Breast epithelium (tissue), 4 donors: ENCODE results near the gene OR56A4. TPM values are rescaled to one million over a fixed set of nuclear protein-coding genes. Genes with fewer than 3 reads are reported as not detected.

ENCODE experiments used
- DNase-seq, 2 donors: peaks; one replicate each; pipeline ENCODE4 v3.0.0-alpha.2; 2019; ENCODE audit warnings: low spot score in 2 of 2
- H3K27ac ChIP-seq, 2 donors: fragments of 200-600 bp; sonication (generic) in 1 of 2; one replicate each; pipeline ENCODE4 v1.5.1; 2016 to 2019; ENCODE audit warnings: mild to moderate bottlenecking in 1 of 2
- H3K27me3 ChIP-seq, 2 donors: fragments of 200-600 bp; sonication (generic) in 1 of 2; one replicate each; pipeline versions ENCODE4 v1.5.1 to v1.6.0; 2017 to 2019; ENCODE audit warnings: control low read depth in 1 of 2, mild to moderate bottlenecking in 1 of 2
- H3K36me3 ChIP-seq: fragments of 200-600 bp; one replicate; pipeline ENCODE4 v1.5.1; 2019
- H3K4me1 ChIP-seq, 2 donors: fragments of 200-600 bp; sonication (generic); one replicate each; pipeline ENCODE4 v1.5.1; 2016 to 2019; ENCODE audit warnings: control low read depth in 1 of 2
- H3K4me3 ChIP-seq, 3 donors: fragments of 200-600 bp; sonication (generic); 1 replicate in 2 of 3; 2 replicates in 1 of 3; pipeline ENCODE4 v1.5.1; 2016 to 2019; ENCODE audit warnings: mild to moderate bottlenecking in 3 of 3, moderate library complexity in 2 of 3
- H3K9me3 ChIP-seq, 2 donors: fragments of 200-600 bp; sonication (generic) in 1 of 2; one replicate each; pipeline ENCODE4 v1.5.1; 2016 to 2019; ENCODE audit warnings: control low read depth in 1 of 2
- POLR2A ChIP-seq: fragments of 450-650 bp; IDR thresholded peaks from one replicate; pipeline ENCODE4 v1.6.1; 2016; ENCODE audit warnings: antibody characterized with exemption, mild to moderate bottlenecking, moderate library complexity
- POLR2AphosphoS5 ChIP-seq, 3 donors: sonication (generic); formaldehyde crosslinking; IDR thresholded peaks; one replicate each; pipeline ENCODE4 v1.6.1; 2017; ENCODE audit warnings: antibody characterized with exemption in 3 of 3
- intact Hi-C: fragments of 100-400 bp; cut with DNase I; formaldehyde crosslinking; loops from one replicate; pipeline ENCODE4 v1.15.1; 2023; ENCODE audit warnings: low total_unique reads
- total RNA-seq, 3 donors: library from RNA; depleted of rRNA; stranded (reverse); fragments of >200 nt; gene quantifications; one replicate each; pipeline ENCODE4 v1.1.0, GENCODE V29; 2016
- TF ChIP-seq, protein P1 (sequence below), 3 donors: fragments of 450-650 bp; IDR thresholded peaks; one replicate each; pipeline ENCODE4 v1.5.1; 2016 to 2017; ENCODE audit warnings: antibody characterized with exemption in 3 of 3, mild to moderate bottlenecking in 3 of 3, moderate library complexity in 3 of 3

The OR56A4 gene
- total RNA-seq, 3 donors from 2014 or later = not detected

GRCh38 chr11:6027501-6027900, 20.8 kb upstream of the OR56A4 start:
- DNase-seq = no peak
- TF ChIP-seq POLR2AphosphoS5 (IDR thresholded peaks at IDR 0.05) (no peak), POLR2A (no peak)
- TF ChIP-seq, protein P1, sequence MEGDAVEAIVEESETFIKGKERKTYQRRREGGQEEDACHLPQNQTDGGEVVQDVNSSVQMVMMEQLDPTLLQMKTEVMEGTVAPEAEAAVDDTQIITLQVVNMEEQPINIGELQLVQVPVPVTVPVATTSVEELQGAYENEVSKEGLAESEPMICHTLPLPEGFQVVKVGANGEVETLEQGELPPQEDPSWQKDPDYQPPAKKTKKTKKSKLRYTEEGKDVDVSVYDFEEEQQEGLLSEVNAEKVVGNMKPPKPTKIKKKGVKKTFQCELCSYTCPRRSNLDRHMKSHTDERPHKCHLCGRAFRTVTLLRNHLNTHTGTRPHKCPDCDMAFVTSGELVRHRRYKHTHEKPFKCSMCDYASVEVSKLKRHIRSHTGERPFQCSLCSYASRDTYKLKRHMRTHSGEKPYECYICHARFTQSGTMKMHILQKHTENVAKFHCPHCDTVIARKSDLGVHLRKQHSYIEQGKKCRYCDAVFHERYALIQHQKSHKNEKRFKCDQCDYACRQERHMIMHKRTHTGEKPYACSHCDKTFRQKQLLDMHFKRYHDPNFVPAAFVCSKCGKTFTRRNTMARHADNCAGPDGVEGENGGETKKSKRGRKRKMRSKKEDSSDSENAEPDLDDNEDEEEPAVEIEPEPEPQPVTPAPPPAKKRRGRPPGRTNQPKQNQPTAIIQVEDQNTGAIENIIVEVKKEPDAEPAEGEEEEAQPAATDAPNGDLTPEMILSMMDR (IDR thresholded peaks at IDR 0.05) = no peak
- no peak overlapping the region for H3K27ac ChIP-seq
- H3K9me3 ChIP-seq = no peaks in the 10 kb centered on the region
- no peaks in the 10 kb centered on the region for H3K36me3 ChIP-seq
- intact Hi-C loops = no loop called here
- H3K27me3 ChIP-seq = no peaks in the 10 kb centered on the region
- no peak overlapping the region for H3K4me3 ChIP-seq
- no peaks in the 10 kb centered on the region for H3K4me1 ChIP-seq

DNA sequence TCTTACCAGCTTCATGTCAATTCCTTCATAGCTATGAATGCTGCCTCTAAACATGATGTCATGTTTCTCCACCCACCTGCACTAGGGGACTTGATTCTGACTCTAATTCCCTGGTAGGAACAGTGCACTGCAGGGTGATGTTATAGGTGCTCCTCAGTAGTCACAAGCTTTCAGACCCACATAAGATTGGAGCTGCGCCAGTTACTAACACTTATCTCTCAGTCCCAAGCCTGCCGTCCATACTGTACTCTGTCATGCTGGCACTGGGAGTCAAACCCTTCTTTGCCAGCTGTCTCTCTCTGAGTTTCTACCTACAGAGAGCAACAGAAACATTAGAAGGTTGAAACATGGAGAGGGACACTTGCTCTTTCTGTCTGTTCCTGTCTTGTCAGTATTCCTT, 18.3 kb upstream of the OR56A4 start:
- Histone ChIP-seq H3K4me1 (no peaks in the 10 kb centered on the region), H3K36me3 (no peaks in the 10 kb centered on the region), H3K4me3 (no peak overlapping the region), H3K9me3 (no peaks in the 10 kb centered on the region), H3K27ac (no peak overlapping the region), H3K27me3 (no peaks in the 10 kb centered on the region)
- TF ChIP-seq, protein P1 (IDR thresholded peaks at IDR 0.05) = no peak
- TF ChIP-seq POLR2AphosphoS5 (IDR thresholded peaks at IDR 0.05) (no peak), POLR2A (no peak)
- no peak for DNase-seq
- intact Hi-C loops = no loop called here

GRCh38 chr11:6022956-6023355, 16.2 kb upstream of the OR56A4 start:
- Histone ChIP-seq H3K9me3 (no peaks in the 10 kb centered on the region), H3K27ac (no peak overlapping the region), H3K27me3 (no peaks in the 10 kb centered on the region), H3K4me1 (no peaks in the 10 kb centered on the region), H3K36me3 (no peaks in the 10 kb centered on the region), H3K4me3 (no peak overlapping the region)
- no peak for DNase-seq
- TF ChIP-seq POLR2A = no peak
- TF ChIP-seq, protein P1 (IDR thresholded peaks at IDR 0.05) = peak in 1 of 3 donors; percentile 35
- intact Hi-C loops = no loop called here

DNA sequence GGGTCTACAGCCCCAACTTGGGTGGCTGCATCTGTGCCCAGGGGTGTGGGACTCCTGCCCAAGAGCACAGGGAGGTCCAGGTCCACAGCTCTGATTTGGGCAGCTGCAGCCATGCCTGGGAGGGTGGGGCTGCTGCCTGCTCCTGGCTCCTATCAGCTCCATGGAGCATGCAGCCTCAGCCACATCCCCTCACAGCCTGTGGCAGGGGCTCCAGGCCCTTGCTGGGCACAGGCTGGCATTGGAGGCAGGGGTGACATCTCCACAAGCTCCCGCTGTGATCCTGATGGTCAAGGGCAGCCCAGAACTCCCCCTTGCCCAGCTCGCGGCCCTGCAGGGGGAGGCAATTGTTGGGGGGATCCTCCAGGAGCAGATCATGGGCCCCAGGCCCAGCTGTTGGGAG, 6.3 kb upstream of the OR56A4 start:
- Histone ChIP-seq H3K4me1 (no peaks in the 10 kb centered on the region), H3K9me3 (peaks cover 0 to 10% of the 10 kb centered on the region in 2 donors), H3K27me3 (no peaks in the 10 kb centered on the region), H3K27ac (no peak overlapping the region), H3K4me3 (no peak overlapping the region), H3K36me3 (no peaks in the 10 kb centered on the region)
- TF ChIP-seq POLR2AphosphoS5 (IDR thresholded peaks at IDR 0.05) = no peak
- TF ChIP-seq POLR2A = no peak
- TF ChIP-seq, protein P1 (IDR thresholded peaks at IDR 0.05) = no peak
- DNase-seq = no peak
- intact Hi-C loops = no loop called here

- Histone ChIP-seq H3K4me3 (no peak overlapping the region), H3K36me3 (no peaks in the 10 kb centered on the region), H3K27me3 (no peaks in the 10 kb centered on the region), H3K4me1 (no peaks in the 10 kb centered on the region), H3K27ac (no peak overlapping the region), H3K9me3 (peaks cover 0 to 10% of the 10 kb centered on the region in 2 donors)
- no peak for DNase-seq
- intact Hi-C loops = no loop called here
- TF ChIP-seq POLR2AphosphoS5 (IDR thresholded peaks at IDR 0.05) = no peak
Observed at GRCh38 chr11:6012035-6012668, 5.4 kb upstream of the OR56A4 start.

DNA sequence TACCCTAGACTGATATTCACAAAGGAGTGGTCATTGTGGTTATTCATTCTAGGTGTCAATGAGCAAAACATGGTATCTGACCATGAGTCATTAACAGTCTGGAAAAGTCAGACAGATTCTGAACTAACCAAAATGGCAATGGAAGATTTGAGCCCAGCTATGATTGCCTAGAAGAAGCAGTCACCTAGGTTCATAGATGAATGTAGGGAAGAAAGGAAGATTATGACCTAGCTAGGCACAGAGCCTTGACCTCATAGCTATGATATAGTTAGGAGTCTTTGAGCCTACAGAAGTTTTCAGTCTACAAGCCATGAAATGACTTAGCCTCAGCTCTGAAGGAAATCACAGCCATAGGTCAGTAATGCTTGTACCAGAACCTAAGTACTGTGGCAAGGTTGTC, 351 bp downstream of the OR56A4 start:
- no peak for DNase-seq
- Histone ChIP-seq H3K27me3 (no peaks in the 10 kb centered on the region), H3K9me3 (no peaks in the 10 kb centered on the region), H3K27ac (no peak overlapping the region), H3K4me3 (no peak overlapping the region), H3K4me1 (no peaks in the 10 kb centered on the region), H3K36me3 (no peaks in the 10 kb centered on the region)
- no peak for TF ChIP-seq POLR2A
- TF ChIP-seq, protein P1 (IDR thresholded peaks at IDR 0.05) = no peak
- intact Hi-C loops = no loop called here
